C4-2B (cell line): ENCODE data around the gene RPRD1A.

Experiments
- ZFX ChIP-seq: fragments of 450-650 bp; IDR thresholded peaks from 2 replicates; pipeline ENCODE4 v1.6.1; 2017
- TF ChIP-seq, protein P1 (sequence below): fragments of 450-650 bp; conservative IDR thresholded peaks from 2 replicates; pipeline ENCODE4 v1.5.1; 2017; ENCODE audit warnings: mild to moderate bottlenecking

DNA sequence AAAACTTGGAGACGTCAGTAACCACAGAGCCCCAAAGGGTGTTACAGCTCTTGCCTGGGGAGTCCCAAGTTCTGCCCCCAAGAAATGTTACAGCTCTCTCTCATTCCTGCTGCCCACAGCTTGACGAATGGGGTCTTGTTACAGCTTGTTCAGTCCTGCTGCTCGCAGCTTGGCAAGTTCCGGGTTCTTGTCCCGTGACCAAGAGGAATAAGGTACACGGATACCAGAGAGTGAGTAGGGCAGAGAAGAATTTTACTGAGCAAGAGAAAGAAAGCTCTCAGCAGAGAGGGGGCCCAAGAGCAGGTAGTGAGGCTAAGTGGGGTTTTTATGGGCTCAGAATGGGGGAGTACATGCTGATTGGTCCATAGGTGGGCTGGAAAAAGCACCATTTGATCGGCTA lies 34.6 kb upstream of the RPRD1A start:
- no peak for TF ChIP-seq ZFX
- TF ChIP-seq, protein P1, sequence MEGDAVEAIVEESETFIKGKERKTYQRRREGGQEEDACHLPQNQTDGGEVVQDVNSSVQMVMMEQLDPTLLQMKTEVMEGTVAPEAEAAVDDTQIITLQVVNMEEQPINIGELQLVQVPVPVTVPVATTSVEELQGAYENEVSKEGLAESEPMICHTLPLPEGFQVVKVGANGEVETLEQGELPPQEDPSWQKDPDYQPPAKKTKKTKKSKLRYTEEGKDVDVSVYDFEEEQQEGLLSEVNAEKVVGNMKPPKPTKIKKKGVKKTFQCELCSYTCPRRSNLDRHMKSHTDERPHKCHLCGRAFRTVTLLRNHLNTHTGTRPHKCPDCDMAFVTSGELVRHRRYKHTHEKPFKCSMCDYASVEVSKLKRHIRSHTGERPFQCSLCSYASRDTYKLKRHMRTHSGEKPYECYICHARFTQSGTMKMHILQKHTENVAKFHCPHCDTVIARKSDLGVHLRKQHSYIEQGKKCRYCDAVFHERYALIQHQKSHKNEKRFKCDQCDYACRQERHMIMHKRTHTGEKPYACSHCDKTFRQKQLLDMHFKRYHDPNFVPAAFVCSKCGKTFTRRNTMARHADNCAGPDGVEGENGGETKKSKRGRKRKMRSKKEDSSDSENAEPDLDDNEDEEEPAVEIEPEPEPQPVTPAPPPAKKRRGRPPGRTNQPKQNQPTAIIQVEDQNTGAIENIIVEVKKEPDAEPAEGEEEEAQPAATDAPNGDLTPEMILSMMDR = no peak
